ENCODE measurements around the gene MOSPD3.

The MOSPD3 gene

DNA sequence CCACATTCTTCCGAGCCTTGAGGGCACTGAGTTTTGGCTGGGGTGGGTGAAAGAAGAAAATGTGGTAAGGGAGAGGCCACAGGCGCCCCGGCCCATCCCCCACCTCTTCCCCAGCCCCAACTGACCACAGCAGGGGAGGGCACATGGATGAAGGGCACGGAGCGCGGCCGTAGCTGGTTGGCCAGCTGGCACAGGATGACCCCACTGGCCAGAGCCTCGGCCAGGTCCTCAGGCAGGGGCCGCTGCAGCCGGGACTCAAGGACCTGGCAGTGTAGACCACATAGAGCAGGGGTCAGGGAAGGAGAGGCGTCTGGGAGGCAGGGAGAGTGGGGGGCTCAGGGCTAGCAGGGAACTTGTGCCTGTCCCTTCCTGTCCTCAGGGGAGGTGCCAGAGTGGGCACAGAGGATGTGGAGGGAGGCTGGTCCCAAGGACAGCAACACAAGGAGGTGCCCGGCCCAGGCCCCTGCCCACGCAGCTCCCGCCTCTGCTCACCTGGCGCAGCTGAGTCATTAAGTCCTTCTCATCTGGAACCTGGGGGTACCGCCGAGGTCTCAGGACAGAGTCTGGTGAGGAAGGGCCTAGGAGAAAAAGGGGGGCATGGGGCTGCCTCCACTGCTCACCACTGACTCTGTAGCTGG is 36.5 kb upstream of the MOSPD3 start:
- DNase-seq (ENCODE audit: low read depth in 2 of 2) = no peak

GRCh38 chr7:100576384-100576993 is 35.9 kb upstream of the MOSPD3 start:
- no peak for DNase-seq (ENCODE audit: low read depth in 2 of 2)

DNA sequence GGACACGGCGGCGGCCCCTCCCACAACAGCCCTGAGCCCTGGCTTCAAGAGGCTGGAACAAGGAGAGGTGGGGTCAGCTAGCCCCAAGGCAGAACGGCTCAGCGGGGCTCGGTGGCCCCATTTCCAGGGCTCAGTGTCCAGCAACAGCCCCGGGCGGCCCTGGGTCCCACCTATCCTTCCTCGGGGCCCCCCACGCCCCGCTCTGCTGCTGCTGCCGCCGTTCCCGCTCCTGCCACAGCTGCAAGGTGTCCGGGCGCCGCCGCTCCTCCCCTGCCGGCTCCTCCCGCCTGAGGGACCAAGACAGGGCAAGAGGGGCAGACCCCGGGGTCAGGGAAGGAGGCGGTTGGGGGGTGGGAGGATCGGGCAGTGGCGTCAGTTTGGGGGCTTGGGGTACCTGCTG is 35.2 kb upstream of the MOSPD3 start:
- DNase-seq (ENCODE audit: low read depth in 2 of 2) = no peak

DNA sequence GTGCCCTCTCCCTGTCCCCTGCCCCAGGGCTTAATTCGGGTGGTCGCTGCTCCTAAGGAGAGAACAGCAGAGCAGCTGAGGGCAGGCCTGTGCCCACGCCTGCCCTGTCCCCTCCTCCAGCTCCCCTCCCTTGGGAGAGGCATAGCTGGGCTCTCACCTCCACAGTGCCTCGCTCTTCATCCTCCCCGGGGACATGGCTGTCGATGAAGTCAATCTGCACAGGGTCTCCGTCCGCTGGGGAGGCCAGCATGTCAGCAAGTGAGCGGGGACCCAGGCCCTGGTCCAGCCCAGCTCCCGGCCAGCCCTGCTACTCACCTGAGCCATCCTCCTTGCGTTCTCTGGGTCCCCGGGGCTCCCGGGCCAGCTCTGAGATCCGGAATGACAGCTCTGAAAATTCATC is 34.8 kb upstream of the MOSPD3 start:
- no peak for DNase-seq (ENCODE audit: low read depth in 2 of 2)

DNA sequence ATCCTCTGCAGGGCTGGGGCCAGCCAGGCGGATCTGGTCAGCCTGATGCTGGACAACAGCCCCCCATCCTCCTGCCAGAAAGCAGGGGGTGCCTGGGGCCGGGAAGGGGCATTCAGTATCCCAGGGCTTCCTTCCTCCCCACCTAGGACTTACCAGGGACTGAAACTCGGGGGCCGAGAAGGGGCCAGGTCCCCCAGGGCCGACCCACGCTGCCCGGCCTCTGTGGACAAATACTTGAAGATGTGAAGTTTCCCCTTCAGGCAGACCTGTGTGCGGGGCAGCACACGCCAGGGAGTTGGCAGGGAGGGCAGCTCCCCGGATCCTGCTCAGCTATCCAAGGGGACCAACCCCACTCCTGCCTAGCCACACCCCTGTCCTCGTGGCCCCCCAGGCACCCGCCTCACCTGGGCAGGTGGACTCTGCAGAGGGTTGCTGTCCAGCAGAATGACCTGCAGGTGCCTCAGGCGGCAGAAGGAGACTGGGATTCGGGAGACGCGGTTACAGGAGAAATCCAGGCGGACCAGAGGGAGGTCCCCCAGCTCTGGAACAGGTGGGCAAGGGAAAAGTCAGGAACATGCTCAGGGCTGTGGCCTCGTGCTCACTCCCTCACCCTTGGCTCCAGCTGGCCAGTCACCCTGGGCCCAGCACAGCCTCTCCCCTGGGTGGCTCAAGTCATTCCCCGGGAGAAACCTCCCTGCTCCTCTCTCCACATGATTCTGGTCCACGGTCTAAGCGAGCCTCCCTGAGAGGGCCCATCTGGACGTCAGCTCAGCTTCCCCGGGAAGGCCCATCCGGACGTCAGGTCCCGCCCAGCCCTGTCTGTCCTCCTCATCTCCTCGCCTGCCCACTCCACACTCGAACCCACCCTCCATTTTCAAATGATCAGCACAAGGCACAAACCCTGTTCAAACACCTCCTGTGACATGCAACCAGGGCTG is 33.8 kb upstream of the MOSPD3 start:
- DNase-seq (ENCODE audit: low read depth in 2 of 2) = no peak

DNA sequence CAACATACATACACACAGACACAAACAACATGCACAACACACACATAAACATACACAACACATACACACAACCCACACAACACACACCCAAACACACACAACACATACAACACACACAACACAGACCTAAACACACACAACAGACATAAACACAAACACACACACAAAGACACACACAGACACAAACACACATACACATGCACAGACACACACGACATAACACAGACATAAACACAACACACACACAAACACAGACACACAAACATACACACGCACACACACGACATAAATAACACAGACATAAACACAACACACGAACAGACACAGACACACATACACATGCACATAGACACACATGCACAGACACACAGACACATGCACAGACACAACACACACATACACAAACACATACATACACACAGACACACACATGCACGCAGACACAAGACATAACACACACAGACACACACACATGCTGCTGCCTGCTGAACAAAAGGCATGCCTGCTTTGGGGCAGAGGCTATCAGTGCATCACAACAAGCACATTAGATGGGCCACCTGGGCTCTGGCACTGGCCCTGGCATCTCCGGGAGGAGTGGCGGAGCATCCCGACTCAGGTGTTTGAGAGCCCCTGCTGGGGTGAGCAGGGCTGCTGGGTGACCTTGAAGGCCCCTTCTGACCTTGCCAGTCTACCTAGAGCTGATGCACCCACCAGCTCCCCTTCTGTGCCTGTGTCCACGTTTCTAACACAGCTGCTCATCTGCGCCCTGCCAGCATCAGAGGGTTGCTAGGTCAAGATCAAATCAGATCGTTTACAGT is 31.7 kb upstream of the MOSPD3 start:
- DNase-seq (ENCODE audit: low read depth in 2 of 2) = no peak

GRCh38 chr7:100582041-100582579 is 30.2 kb upstream of the MOSPD3 start:
- no peak for DNase-seq (ENCODE audit: low read depth in 2 of 2)

DNA sequence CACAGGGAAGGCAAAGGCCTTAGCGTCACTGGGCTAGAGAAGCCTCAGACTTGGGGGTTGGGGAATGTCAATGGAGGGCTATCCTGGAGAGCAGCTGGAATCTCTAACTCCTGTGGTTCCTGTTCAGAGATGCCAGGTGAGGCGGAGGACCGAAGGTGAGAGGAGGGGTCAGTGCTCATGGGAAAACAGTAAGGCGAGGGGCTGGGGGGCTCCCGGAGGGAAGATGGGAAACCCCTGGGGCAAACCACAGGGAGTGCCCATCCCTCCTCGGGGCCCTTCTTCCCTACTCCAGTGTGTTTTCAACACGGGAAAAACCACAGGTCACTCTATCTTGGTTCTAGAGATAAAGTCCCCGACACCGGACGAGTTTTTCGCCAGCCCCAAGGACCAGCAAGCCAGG is 29.7 kb upstream of the MOSPD3 start:
- no peak for DNase-seq (ENCODE audit: low read depth in 2 of 2)

DNA sequence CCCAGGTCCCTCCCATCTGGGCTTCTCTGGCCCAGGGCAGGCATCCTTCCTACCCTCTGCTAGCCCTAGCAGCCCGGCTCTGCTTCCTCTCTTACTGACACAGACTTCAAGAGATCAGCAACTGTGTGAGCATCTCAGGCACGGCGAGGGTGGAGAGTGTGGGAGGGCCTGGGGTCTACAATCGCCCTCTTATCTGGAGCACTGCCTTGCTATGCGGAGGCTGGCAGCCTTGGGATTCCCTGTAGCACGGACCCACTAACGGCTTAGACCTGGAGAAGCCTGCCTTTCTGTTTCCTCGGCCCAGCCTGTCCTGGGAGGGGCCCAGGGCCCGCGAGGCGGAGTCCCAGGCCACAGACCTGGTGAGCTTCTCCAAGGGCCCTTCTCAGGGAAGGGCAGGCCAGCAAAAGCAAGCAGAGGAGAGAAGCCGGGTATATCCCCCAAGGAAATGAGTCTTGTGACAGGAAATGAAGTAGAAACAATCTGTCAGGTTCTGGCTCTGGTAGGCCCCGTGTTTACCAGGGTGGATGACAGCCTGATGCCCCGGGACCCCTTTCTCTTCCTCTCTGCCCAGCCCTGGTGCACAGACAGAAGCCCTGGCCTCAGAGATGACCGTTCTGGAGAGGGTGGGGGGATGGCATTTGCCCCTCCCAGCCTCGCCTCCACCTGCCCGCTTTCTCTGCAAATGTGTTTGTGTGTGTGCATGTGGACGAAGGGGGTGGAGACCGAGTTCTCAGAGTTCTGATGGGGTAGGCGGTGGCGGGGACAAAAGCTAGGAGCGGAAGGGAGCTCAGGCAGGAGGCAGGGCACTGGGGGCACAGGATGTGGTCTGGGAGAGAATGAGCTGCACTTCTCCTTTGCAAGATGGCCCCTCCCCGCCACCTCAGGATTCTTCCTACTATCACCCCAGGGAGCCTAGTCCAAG is 28.9 kb upstream of the MOSPD3 start:
- DNase-seq (ENCODE audit: low read depth in 2 of 2) = peak in 1 of 2 donors; percentile 52

DNA sequence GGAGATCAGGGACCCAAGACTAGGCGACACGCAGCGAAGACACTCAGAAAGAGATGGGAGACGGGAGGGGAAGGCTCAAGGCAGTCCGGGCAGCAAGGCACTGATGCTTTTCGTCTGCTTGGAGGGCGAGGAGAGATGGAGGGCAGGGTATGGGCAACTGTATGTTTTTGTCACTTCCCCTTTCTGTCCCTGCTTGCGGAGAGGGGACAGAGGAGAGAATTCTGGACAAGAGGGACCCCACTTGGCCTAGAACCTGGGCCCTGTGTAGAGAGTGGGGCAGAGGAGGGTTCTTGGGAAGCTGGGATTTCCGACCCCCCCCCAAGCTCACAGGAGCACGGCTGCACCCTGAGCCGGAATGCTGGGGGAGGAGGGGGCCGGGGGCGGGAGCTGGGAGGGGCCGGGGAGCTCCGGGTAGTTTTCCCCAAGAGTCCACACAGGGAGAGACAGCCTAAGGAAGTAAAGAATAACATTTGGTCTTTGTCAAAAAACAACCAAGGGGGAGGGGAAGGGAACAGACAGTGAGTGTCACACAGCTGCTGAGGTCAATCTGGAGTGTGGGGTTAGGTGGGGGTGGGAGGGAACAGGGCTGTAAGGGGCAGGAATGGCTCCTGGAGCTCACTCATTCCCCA is 28.2 kb upstream of the MOSPD3 start:
- DNase-seq (ENCODE audit: low read depth in 2 of 2) = no peak

DNA sequence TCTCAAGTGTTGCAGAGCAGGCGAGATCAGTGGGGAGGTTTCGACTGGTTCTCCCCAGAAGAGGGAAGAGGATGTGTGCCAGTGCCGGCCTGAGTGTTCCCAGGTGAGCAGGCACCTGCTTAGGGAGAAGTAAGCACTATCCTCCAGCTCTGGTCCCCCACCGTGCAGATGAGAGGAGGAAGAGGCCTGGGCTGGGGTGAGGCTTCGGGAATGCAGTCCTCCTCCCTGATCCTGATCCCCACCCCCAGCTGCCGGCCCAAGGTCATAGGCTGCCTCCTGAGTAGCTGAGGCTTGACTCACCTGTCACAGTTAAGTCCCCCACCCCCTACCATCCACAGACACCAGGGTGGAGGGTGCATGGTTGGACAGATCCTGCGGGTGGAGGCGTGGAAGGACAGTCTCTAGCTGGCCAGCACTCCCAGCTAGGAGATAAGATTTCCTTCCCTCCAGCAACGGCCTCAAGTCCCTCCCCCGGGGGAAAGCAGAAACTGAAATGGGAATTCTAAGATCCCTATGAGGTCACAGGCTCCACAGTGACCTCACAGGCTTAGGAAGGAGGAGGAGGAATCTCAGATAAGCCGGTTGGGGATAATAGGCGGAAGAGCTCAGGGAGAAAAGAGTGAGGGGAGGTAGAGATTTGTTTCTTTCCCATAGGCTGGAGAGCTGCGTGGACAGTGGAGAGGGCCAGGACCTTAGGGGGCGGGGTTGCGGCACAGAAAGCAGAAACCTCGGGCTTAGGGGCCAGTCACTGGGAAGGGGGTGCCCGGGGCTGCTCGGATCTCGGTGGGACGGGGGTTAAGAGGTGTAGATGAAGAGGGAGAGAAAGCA is 27.4 kb upstream of the MOSPD3 start:
- no peak for DNase-seq (ENCODE audit: low read depth in 2 of 2)

DNA sequence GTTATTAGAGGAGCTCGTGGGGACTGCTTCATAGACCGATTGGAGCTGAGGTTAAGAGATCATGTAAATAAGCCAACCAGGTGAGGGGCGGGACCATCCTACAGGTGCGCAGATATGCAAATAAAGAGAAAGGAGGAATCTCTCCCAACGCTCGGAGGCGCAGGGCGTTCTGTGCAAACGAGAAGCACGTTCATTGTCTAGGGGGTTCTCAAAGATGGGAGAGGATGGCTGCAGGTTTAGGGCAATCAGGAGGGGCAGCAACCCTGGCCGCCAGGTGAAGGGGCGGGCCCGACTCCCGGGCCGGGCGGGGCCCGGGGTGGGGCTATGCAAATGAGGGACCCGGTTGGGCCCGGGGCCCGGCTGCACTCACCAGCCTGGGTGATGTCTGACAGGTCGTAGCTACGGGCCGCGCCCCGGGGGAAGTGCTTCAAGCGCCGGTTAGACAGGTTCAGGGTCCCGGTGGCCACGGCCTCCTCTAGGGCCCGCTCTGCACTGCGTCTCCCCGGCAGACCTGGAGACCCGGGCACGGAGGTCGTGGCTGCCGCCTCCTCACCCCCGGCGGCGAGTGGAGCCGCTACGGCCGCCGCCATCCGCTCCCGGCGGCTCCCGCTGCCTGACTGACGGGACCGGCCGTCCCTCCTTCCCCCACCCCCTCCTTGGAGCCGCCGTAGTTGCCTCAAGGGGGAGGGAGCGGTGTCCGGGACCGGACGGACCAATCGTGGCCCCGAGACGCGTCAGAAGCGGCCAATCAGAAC is 26.7 kb upstream of the MOSPD3 start, which contains the start of gene LRCH4:
LRCH4 (minus strand) TSS at position 619 of the 755 bp plus-strand sequence; CDS start at position 590, 29 bp downstream.
- DNase-seq (ENCODE audit: low read depth in 2 of 2) = peak in 1 of 2 donors; percentile 39

DNA sequence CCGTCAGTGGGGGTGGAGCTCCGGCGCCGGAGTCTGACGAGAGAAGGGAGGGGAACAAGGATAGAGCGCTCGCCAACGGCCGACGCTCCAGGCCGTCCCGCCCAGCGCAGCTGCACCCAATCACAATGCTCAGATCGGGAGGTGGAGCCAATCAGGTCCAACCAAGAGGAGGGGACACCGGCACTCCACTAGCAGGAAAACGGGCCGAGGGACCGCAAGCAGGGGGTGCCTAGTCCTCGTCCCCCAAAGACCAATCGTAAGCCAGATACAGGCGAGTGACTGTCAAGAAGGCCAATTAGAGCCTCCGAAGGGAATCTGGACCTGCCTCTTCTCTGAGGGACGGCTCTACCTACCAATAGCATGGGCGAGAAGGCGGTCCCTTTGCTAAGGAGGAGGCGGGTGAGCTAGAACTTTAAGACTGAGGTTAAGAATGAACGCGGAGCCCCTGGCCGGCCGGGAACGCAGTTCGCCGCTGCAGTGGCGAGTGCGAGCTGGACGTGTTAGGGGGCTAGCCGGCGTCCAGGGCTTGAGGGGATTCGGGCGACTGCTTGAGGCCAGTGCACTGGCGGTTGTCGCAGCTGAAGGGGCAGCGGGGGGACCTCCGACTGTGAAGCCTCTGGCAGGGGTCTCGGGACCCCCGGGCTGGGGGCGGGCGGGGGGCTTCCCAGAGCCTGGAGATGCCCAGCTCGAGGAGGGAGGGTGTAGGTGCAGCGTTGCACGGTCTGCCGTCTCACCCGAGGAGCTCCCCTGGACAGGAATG is 25.9 kb upstream of the MOSPD3 start, which contains the start of gene FBXO24:
FBXO24 (plus strand) TSS at position 63 of the 760 bp plus-strand sequence; CDS start at position 361, 298 bp downstream.
- DNase-seq (ENCODE audit: low read depth in 2 of 2) = peak; percentile 99

DNA sequence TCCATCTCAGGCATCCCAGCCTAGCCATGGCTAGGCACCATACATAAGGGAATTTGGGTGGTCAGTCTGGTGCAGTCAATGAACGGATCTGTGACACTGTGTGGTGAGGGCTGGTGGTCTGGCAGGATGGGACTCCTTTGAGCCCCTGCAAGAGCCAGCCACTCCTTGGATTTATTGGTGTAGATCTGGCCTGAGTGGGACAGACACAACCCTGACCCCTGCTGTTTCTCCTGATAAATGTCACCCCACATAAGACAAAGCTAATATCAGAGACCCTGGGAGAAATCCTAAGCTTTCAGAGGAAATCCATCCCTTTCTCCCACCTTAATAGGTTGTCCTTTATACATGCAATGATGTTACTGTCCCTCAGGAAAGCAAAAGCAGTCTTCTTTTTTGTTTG is 23.9 kb upstream of the MOSPD3 start:
- no peak for DNase-seq (ENCODE audit: low read depth in 2 of 2)

DNA sequence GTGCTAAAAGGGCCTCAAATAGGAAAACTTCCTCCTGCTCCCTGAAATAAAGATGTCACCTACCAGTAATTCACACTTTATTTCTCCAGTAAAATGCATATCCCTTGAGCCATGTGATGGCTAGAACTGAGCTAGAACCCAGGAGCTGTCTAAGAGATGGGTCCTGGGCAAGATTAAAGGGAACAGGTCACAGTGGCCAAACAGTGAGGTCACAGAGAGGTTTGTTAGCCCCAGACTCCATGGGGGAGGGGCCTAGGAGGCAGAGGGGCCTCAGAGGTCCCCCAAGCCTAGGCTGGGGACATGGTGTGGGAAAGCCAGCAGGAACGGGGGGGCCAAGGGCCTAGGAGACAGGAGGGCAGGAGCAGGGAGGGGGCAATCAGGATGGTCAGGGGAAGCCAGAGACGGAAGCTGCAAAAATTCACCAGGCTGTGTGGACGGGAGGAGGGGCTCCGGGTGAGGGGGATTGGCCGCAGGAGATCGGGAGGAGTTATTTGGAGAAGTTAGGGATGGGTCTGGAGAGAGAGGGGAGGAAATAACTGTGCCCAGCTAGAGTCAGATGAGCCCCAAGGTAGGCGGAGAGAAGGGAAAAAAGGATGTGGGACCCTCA is 22.9 kb upstream of the MOSPD3 start:
- no peak for DNase-seq (ENCODE audit: low read depth in 2 of 2)

DNA sequence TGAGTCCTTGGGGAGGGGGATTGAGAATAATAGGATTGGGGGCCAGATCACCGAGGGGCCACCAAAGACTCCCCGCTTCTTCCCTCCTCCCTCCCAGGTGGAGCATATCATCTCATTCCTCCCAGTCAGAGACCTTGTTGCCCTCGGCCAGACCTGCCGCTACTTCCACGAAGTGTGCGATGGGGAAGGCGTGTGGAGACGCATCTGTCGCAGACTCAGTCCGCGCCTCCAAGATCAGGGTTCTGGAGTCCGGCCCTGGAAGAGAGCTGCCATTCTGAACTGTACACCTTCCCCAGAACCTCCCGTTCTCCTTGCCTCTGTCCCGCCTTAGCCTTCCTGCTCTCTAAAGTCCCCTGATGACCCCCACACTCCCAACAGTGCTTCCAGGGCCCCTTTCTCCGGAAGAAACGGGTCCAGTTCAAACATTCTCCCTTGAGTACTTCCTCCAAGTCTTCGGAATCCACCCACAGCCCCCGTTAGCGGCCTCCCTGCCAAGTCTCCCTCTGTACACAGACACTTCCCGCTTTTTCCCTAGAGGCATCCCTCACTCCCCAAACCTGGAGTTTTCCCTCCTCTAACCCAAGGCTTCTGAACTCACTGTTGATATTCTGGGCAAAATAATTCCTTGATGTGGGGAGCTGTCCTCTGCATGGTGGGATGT is 22.1 kb upstream of the MOSPD3 start:
- no peak for DNase-seq (ENCODE audit: low read depth in 2 of 2)
